HG03025 (cell line): ENCODE results near the gene PRSS36.
A peak's percentile ranks its signal among the peaks of the same experiment; 100 is the strongest.
"Not testable (repeated sequence)": the region's sequence is repeated elsewhere in the genome, so short reads cannot be mapped to it uniquely, and the experiment has no call there.

ENCODE experiments used
- ATAC-seq: cut with Tn5 transposase; IDR thresholded peaks from one replicate; pipeline ENCODE4 v1.9.1; 2021; ENCODE audit warnings: mild to moderate bottlenecking, moderate library complexity; ENCODE audit not compliant: unreplicated experiment, low FRiP score

Gene PRSS36

DNA sequence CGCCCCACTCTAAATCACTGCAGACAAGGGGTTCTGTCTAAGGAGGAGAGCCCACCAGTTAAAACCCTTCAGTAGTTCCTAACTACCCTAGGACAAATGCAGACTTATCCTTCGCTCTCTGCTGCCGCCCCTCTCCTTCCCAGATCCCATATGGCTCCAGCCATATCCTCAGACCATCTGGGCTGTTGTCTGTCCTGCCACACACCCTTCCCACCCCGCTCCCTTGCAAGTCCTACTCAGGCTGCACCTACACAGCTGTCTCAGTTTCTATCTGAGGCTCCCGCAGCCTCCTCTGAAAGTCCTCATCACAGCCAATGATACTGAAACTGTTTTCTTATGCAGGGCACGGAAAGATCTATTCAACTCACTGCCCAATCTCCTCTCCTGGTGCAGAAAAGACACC, 42.4 kb downstream of the PRSS36 start:
- no peak for ATAC-seq

DNA sequence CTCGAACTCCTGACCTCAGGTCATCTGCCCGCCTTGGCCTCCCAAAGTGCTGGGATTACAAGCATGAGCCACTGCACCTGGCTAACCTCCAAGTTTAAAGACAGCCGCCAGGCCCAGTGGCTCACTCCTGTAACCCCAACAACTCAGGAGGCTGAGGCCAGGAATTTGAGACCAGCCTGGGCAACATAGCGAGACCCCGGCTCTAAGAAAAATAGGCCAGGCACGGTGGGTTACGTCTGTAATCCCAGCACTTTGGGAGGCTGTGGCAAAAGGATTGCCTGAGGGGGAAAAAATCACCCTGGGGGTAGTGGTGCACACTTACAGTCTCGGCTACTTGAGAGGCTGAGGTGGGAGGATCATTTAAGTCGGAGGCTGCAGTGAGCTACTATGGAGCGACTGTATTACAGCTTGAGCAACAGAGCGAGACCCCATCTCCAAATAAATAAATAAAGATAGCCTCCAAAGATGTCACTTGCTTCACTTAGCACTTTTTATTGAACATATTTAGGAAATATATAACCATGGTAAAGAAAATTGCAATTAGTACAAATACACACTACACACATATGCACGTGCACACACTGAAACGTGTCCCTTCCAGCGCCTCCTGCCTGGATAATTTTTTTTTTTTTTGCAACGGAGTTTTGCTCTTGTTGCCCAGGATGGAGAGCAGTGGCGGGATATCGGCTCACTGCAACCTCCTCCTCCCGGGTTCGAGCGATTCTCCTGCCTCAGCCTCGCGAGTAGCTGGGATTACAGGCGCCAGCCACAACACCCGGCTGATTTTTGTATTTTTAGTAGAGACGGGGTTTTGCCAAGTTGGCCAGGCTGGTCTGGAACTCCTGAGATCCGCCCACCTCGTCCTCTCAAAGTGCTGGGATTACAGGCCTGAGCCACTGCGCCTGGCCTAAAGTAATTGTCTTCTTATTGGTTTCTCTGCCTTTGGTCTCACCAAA, 43.1 kb downstream of the PRSS36 start:
- no peak for ATAC-seq

DNA sequence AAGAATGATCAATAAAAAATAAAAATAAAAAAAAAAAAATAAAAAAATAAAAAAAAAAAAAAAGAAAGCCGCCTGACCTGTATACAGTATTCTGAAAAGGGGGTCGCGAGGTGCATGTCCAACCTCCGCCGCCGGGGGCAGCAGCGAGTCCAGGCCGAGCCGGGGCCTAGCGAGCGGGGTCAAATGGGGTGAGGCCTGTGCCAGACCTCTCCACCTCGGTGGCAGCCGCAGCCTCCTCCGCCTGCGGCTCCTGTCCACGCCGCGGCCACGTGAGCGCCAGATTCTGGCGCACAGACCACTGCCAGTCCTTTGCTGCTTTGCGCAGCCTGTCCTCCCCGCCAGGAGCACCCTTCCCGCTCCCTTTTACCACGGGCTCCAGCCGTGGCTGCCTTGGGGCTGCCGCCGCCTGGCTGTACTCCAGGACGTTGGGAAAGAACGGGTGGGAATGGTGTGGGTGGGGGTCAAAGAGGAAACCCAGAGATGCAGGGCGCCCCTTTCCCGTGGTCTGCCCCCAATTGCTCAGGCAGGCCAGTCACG, 44.1 kb downstream of the PRSS36 start:
- no peak for ATAC-seq

DNA sequence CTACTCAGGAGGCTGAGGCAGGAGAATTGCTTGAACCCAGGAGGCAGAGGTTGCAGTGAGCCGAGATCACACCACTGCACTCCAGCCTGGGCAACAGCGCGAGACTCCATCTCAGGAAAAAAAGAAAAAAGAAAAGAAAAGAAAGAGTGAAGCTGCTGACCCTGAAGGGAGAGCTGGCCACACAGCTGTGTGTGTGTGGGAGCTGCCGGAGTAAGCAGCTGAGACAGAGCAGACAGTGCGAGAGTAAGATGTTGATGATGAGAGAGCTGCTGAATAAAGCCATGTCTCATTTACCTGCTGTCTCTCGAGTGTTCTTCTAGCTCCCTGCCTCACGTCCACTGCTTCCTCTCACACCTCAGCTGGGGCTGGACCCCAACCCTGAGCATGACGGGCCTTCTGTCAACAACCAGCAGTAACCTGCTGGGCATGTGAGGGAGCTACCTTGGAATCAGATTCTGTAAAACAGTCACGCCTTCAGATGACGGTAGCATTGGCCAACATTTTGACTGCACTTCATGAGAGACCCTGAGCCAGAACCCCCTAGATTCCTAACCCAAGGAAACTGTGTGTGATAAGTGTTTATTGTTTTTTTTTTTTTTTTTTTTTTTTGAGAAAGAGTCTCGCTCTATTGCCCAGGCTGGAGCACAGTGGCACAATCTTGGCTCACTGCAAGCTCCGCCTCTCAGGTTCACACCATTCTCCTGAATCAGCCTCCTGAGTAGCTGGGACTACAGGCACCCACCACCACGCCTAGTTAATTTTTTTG, 48.8 kb downstream of the PRSS36 start:
- not testable (repeated sequence) for ATAC-seq

DNA sequence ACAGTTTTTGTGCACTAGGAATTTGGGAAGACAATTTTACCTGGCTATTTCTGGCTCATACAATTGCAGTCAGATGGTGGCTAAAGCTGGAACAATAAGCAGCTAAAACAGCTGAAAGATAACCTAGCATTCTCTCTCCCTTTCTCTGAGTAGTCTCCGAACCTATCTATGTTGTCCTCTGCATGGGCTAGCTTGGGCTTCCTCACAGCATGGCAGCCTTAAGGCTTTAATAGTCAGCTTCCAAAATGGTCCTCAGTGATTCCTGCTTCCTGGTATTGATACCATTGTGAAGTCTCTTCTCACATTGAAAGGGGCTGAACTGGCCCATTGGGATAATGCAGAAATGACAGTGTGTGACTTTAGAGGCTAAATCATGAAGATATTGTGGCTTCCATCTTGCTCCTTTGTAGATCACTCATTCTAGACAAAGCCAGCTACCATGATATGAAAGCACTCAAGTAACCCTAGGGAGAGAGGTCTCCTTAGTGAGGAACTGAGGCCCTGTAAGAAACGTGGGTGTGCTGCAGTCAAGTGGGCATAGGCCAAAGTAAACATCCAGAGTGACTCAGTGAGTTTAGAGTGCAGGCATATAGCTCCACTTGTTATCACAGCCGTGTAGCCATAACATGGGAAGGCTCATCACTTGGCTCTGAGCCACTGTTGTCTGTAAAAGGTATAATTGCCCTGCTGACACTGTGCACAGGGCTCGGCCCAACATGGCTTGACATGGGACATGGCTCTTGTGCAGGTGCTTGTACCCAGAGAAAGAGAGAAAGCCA, 49.8 kb downstream of the PRSS36 start:
- no peak for ATAC-seq

DNA sequence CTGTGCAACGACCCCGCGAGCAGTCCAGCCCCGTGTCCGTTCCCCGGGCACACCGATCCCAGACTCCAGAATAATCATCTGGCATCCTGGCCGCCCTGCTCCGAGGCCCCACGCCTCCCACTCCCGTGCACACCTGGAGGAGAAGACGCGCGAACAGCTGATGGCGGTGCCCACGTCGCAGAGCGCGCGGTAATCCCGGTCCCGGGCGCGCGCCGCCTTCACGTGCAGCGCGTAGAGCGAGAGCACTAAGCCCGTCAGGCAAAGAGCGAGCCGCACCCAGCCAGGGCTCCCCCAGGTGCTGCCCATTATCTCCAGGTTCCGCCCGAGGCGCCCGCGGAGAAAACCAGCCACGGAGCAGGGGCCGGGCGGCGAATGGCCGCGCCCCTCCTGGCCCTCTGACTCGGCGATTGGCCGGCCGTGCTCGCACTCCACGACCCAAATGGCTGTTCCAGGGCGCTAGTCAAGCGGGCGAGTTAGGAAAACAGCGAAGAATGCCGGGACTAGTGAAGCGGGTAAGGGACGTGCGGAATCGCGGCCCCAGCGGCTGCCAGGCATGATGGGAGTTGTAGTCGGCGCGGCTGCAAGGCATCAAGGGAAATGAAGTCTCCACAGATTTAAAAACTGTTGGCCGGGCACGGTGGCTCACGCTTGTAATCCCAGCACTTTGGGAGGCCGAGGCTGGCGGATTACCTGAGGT, 55.3 kb downstream of the PRSS36 start, which contains the start of gene VKORC1:
TSS of gene VKORC1 (minus strand) at position 374 of the 697 bp plus-strand sequence. CDS start at position 306, 68 bp downstream.
- peak; percentile 76 for ATAC-seq

DNA sequence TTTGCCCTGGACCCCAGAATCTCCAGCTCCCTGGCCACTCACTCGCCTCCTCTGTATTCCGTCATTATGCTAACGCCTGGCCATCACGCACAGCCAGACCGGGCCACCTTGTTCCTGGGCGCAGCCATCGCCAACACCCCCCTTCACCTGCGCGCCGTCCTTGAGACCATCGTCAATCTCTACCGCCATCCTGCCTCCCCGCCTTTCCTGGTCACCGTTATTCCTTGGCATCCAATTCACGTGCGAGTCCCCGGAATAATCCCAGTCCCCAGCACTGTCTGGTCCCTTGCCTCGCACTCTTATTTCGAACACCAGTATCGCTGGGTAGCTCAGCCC, 55.8 kb downstream of the PRSS36 start:
- ATAC-seq, result no peak

DNA sequence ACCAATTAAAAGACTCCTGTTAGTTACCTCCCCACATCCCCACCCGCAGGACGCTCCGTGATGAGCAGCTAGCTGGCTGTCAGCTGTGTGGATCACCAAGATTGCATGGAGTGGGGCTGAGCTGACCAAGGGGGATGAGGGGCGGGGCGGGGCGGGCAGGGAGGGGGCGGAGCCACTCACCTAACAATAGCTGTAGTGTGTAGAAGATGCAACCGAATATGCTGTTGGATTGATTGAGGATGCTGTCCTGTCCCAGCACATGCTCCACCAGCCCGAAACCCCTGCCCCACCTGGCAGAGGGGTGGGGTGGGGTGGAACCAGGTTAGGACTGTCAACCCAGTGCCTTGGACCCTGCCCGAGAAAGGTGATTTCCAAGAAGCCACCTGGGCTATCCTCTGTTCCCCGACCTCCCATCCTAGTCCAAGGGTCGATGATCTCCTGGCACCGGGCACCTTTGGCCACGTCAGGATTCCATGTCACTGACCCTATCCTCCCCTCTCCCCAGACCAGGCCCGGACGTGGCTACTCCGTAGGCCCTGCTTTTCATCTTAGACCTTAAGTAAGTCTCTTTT, 56.6 kb downstream of the PRSS36 start:
- no peak for ATAC-seq

DNA sequence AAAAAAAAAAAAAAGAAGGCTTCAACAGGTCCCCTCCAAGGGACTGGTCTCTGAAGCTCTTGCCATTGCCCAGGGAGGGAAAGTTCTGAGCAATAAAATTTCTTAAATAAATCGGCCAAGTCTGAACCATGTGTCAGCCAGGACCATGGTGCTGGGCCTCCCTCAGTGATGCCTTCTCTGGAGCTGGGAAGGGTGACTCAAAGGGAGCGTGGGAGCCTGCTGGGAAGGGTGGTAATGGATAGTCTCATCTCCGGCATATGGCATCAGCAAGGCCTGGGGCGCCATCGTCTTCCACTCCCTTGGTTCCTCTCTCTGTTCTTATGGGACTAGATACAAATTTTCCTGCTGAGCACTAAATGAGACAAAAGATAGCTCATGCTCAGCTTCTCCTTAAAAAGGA, 57.5 kb downstream of the PRSS36 start:
- ATAC-seq, result no peak

DNA sequence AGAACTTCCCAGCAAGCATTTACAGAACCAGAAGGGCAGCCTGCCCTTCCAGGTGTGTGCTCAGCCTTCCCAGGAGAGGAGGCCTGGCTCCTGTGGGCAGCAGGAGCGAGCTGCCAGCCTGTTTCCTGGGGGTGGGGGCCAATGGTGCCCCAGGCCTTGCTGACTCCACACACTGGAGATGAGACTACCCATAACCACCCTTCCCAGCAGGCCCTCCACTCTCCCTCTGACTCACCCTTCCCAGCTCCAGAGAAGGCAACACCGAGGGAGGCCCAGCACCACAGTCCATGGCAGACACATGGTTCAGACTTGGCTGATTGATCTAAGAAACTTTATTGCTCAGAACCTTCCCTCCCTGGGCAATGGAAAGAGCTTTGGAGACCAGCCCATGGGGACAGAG, 59.3 kb downstream of the PRSS36 start:
- ATAC-seq, result no peak

DNA sequence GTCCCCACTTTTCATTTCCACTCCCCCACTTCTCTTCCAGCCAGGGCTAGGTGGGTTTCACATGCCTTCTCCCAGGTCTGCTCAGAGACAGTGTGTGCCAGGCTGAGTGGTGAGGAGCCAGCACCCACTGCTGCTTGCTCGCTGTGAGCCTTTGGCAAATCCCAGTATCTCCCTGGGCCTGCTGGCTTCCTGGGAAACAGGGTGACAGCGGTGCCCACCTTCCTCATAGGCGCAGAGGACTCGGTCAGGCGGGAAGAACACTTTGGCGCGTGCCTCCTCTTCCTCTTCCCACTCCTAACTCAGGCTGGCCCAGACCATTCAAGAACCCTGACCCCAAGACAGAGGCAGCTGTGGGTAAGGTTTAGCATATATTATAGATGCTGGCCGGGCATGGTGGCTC, 60.7 kb downstream of the PRSS36 start:
- ATAC-seq, result no peak
